ENCODE data around the gene MED19.

- TF ChIP-seq CTCF (conservative IDR thresholded peaks at IDR 0.05; ENCODE audit: low read length) (no peak), EZH2phosphoT487 (IDR thresholded peaks at IDR 0.05; ENCODE audit: borderline replicate concordance) (no peak)
Measured at GRCh38 chr11:57746920-57747319, 34.9 kb upstream of the MED19 start.
